Mesenchymal stem cell (in vitro differentiated cells and primary cell): Measurements from ENCODE around the gene NCOA1.

Experiments used
- DNase-seq: peaks from one replicate; pipeline ENCODE4 v3.0.0-alpha.2; 2013
- H2AFZ ChIP-seq: one replicate; pipeline ENCODE4 v1.6.1; 2013; ENCODE audit warnings: low read depth, mild to moderate bottlenecking, control low read depth, inconsistent platforms, low read length, moderate library complexity
- H2AK5ac ChIP-seq: 2 replicates; pipeline ENCODE4 v1.6.1; 2013; ENCODE audit warnings: low read length, moderate library complexity, mild to moderate bottlenecking, inconsistent platforms; ENCODE audit not compliant: severe bottlenecking
- H2BK120ac ChIP-seq: one replicate; pipeline ENCODE4 v1.6.1; 2013; ENCODE audit warnings: low read depth, mild to moderate bottlenecking, inconsistent platforms, low read length, moderate library complexity
- H2BK12ac ChIP-seq, 2 experiments: one replicate each; pipeline ENCODE4 v1.6.1; 2013; ENCODE audit warnings: inconsistent platforms in 2 of 2, low read length in 2 of 2, mild to moderate bottlenecking in 2 of 2, moderate library complexity in 2 of 2, control low read depth in 1 of 2
- H2BK15ac ChIP-seq: one replicate; pipeline ENCODE4 v1.6.1; 2013; ENCODE audit warnings: mild to moderate bottlenecking, low read depth, inconsistent platforms; ENCODE audit not compliant: poor library complexity, severe bottlenecking
- H2BK5ac ChIP-seq: 2 replicates; pipeline ENCODE4 v1.6.1; 2013; ENCODE audit warnings: low read depth, mild to moderate bottlenecking, low read length, control low read depth, inconsistent platforms; ENCODE audit not compliant: poor library complexity, severe bottlenecking
- H3K14ac ChIP-seq, 2 experiments: one replicate each; pipeline ENCODE4 v1.6.1; 2013; ENCODE audit warnings: inconsistent platforms in 2 of 2, low read length in 2 of 2, control low read depth in 1 of 2, mild to moderate bottlenecking in 1 of 2, moderate library complexity in 1 of 2
- H3K18ac ChIP-seq, 2 experiments: one replicate each; pipeline ENCODE4 v1.6.1; 2013; ENCODE audit warnings: inconsistent platforms in 2 of 2, low read length in 2 of 2, control low read depth in 1 of 2, low read depth in 1 of 2, mild to moderate bottlenecking in 1 of 2
- H3K23ac ChIP-seq, 2 experiments: one replicate each; pipeline ENCODE4 v1.6.1; 2013; ENCODE audit warnings: inconsistent platforms in 2 of 2, low read length in 2 of 2, mild to moderate bottlenecking in 2 of 2, moderate library complexity in 2 of 2, control low read depth in 1 of 2
- H3K27ac ChIP-seq: 2 replicates; pipeline ENCODE4 v1.5.1; 2013; ENCODE audit warnings: mild to moderate bottlenecking, moderate library complexity, low read length, control low read depth, inconsistent platforms; ENCODE audit not compliant: poor library complexity, severe bottlenecking
- H3K27me3 ChIP-seq, 2 experiments: 2 replicates each; pipeline versions ENCODE4 v1.6.1 to v1.7.0; 2013; ENCODE audit warnings: low read length in 2 of 2, mild to moderate bottlenecking in 2 of 2, moderate library complexity in 2 of 2, control low read depth in 1 of 2, inconsistent platforms in 1 of 2; ENCODE audit not compliant: control insufficient read depth in 1 of 2, insufficient read depth in 1 of 2
- H3K36me3 ChIP-seq, 2 experiments: 2 replicates each; pipeline versions ENCODE4 v1.6.1 to v1.7.0; 2013; ENCODE audit warnings: low read length in 2 of 2, control low read depth in 1 of 2, inconsistent platforms in 1 of 2, low read depth in 1 of 2, mild to moderate bottlenecking in 1 of 2; ENCODE audit not compliant: insufficient read depth in 2 of 2, control insufficient read depth in 1 of 2
- H3K4ac ChIP-seq, 2 experiments: one replicate each; pipeline ENCODE4 v1.6.1; 2013; ENCODE audit warnings: inconsistent platforms in 2 of 2, low read length in 2 of 2, mild to moderate bottlenecking in 2 of 2, moderate library complexity in 2 of 2, control low read depth in 1 of 2, low read depth in 1 of 2
- H3K4me1 ChIP-seq: 2 replicates; pipeline ENCODE4 v1.6.1; 2013; ENCODE audit warnings: low read depth, low read length, control low read depth; ENCODE audit not compliant: control insufficient read depth, insufficient read depth
- H3K4me2 ChIP-seq: 2 replicates; pipeline ENCODE4 v1.6.1; 2013; ENCODE audit warnings: low read length, mild to moderate bottlenecking, inconsistent platforms; ENCODE audit not compliant: poor library complexity, severe bottlenecking
- H3K4me3 ChIP-seq, 2 experiments: 2 replicates each; pipeline versions ENCODE4 v1.5.1 to v1.7.0; 2013; ENCODE audit warnings: low read length in 2 of 2, mild to moderate bottlenecking in 2 of 2, control low read depth in 1 of 2, low read depth in 1 of 2; ENCODE audit not compliant: insufficient read depth in 1 of 2
- H3K79me1 ChIP-seq: replicated peaks from 2 replicates; pipeline ENCODE4 v1.6.1; 2013; ENCODE audit warnings: mild to moderate bottlenecking, control low read depth, low read length, inconsistent platforms; ENCODE audit not compliant: poor library complexity, severe bottlenecking
- H3K9ac ChIP-seq: 2 replicates; pipeline ENCODE4 v1.7.0; 2013; ENCODE audit warnings: mild to moderate bottlenecking, low read length, moderate library complexity
- H3K9me3 ChIP-seq: 2 replicates; pipeline ENCODE4 v1.7.0; 2013; ENCODE audit warnings: mild to moderate bottlenecking, low read length; ENCODE audit not compliant: control insufficient read depth
- H4K8ac ChIP-seq: one replicate; pipeline ENCODE4 v1.6.1; 2013; ENCODE audit warnings: inconsistent platforms, mild to moderate bottlenecking, low read length, moderate library complexity
- H4K91ac ChIP-seq: one replicate; pipeline ENCODE4 v1.6.1; 2013; ENCODE audit warnings: mild to moderate bottlenecking, low read length, inconsistent platforms
- WGBS: methylation state at CpG from one replicate; pipeline ENCODE4 v1.1.7; 2013; ENCODE audit warnings: mixed read lengths; 5-methylcytosine and 5-hydroxymethylcytosine counted together

NCOA1 gene

GRCh38 chr2:24472416-24472815 is 18.6 kb upstream of the NCOA1 start:
- Histone ChIP-seq H3K4ac (no peak overlapping the region), H2BK120ac (no peak overlapping the region), H3K27ac (no peak overlapping the region), H4K91ac (no peak overlapping the region), H3K4me2 (no peak overlapping the region), H3K18ac (no peak overlapping the region), H3K36me3 (no peaks in the 10 kb centered on the region), H2BK15ac (no peak overlapping the region), H3K79me1 (no peaks in the 10 kb centered on the region), H3K9me3 (no peaks in the 10 kb centered on the region), H2AFZ (no peak overlapping the region), H3K14ac (no peak overlapping the region), H2BK5ac (no peak overlapping the region), H3K9ac (no peak overlapping the region), H3K4me3 (no peak overlapping the region), H4K8ac (no peak overlapping the region), H3K23ac (no peak overlapping the region), H2AK5ac (no peak overlapping the region), H3K27me3 (no peaks in the 10 kb centered on the region), H3K4me1 (no peaks in the 10 kb centered on the region), H2BK12ac (no peak overlapping the region)
- DNase-seq, result no peak
- WGBS, result no CpG with 5 or more reads among the region's 1 CpG

GRCh38 chr2:24473626-24474025 is 17.4 kb upstream of the NCOA1 start:
- Histone ChIP-seq H3K4ac (no peak overlapping the region), H2AK5ac (no peak overlapping the region), H3K23ac (no peak overlapping the region), H3K4me2 (no peak overlapping the region), H2BK12ac (no peak overlapping the region), H2BK5ac (no peak overlapping the region), H3K27ac (no peak overlapping the region), H3K79me1 (no peaks in the 10 kb centered on the region), H3K18ac (no peak overlapping the region), H2AFZ (no peak overlapping the region), H4K8ac (no peak overlapping the region), H4K91ac (no peak overlapping the region), H3K36me3 (no peaks in the 10 kb centered on the region), H3K14ac (no peak overlapping the region), H2BK15ac (no peak overlapping the region), H3K9ac (no peak overlapping the region), H3K9me3 (no peaks in the 10 kb centered on the region), H3K4me1 (no peaks in the 10 kb centered on the region), H3K4me3 (no peak overlapping the region), H3K27me3 (no peaks in the 10 kb centered on the region), H2BK120ac (no peak overlapping the region)
- DNase-seq, result no peak

DNA sequence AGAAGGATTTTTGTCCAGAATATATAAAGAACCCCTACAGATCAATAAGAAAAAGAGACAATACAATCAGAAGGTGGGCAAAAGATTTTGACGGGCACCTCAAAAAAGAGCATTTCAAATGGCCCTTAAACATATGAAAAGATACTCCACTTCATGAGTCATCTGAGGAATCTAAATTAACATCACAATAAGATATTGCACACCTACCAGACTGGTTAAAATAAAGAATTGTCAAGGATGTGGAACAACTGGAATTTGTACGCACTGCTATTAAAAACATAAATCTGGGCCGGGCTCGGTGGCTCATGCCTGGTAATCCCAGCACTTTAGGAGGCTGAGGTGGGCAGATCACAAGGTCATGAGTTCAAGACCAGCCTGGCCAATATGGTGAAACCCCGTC is 17.0 kb upstream of the NCOA1 start:
- WGBS, result 96% methylated on average over 5 of the region's 5 CpGs
- H3K4me1 ChIP-seq, result no peaks in the 10 kb centered on the region
- H3K23ac ChIP-seq, result no peak overlapping the region
- H2BK15ac ChIP-seq, result no peak overlapping the region
- no peak overlapping the region for H3K9ac ChIP-seq
- H2BK120ac ChIP-seq, result no peak overlapping the region
- no peaks in the 10 kb centered on the region for H3K36me3 ChIP-seq
- no peaks in the 10 kb centered on the region for H3K79me1 ChIP-seq
- H3K27ac ChIP-seq, result no peak overlapping the region
- no peak overlapping the region for H4K91ac ChIP-seq
- no peak overlapping the region for H3K14ac ChIP-seq
- no peak overlapping the region for H3K4ac ChIP-seq
- no peaks in the 10 kb centered on the region for H3K9me3 ChIP-seq
- H3K27me3 ChIP-seq, result no peaks in the 10 kb centered on the region
- no peak overlapping the region for H3K4me3 ChIP-seq
- H2AFZ ChIP-seq, result no peak overlapping the region
- DNase-seq, result no peak
- H2BK12ac ChIP-seq, result no peak overlapping the region
- no peak overlapping the region for H3K18ac ChIP-seq
- H4K8ac ChIP-seq, result no peak overlapping the region
- no peak overlapping the region for H2AK5ac ChIP-seq
- no peak overlapping the region for H2BK5ac ChIP-seq
- H3K4me2 ChIP-seq, result no peak overlapping the region

DNA sequence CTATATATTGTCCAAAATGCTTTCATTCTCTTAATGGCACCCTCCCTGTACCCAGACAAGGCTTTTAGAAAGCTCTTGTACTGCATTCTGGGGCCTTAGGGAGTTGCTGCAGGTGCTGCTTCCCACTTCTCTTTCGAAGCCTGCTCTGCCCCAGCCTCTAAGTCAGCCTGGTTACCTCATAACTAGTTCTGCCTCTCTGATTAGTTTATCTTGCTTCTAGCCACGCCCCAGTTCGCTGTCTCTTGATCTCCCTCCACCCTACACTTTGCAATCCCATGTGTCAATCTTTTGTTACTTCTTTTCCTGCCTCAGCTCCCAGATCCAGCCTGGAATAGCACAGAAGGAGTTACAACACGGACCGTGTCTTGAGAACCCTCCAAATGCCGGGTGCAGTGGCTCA is 13.8 kb upstream of the NCOA1 start:
- Histone ChIP-seq H3K79me1 (no peaks in the 10 kb centered on the region), H3K27ac (no peak overlapping the region), H4K91ac (no peak overlapping the region), H3K4ac (no peak overlapping the region), H3K14ac (no peak overlapping the region), H3K36me3 (no peaks in the 10 kb centered on the region), H3K27me3 (peaks cover 0 to under 1% of the 10 kb centered on the region in 2 experiments), H2BK12ac (no peak overlapping the region), H2BK15ac (no peak overlapping the region), H2BK120ac (no peak overlapping the region), H3K18ac (no peak overlapping the region), H3K4me3 (no peak overlapping the region), H2AFZ (no peak overlapping the region), H2BK5ac (no peak overlapping the region), H3K9me3 (no peaks in the 10 kb centered on the region), H4K8ac (no peak overlapping the region), H3K4me1 (no peaks in the 10 kb centered on the region), H3K9ac (no peak overlapping the region), H2AK5ac (no peak overlapping the region), H3K23ac (no peak overlapping the region), H3K4me2 (no peak overlapping the region)
- 74% methylated on average over 6 of the region's 6 CpGs for WGBS
- DNase-seq, result no peak
